ENCODE data around the gene TERT.
"Not testable (repeated sequence)": the region's sequence is repeated elsewhere in the genome, so short reads cannot be mapped to it uniquely, and the experiment has no call there.

TERT gene

GRCh38 chr5:1240496-1241260 is 54.2 kb downstream of the TERT start:
- no peak for DNase-seq (ENCODE audit: low read depth, low spot score)

GRCh38 chr5:1239505-1240251 is 55.2 kb downstream of the TERT start:
- DNase-seq (ENCODE audit: low read depth, low spot score) = no peak

GRCh38 chr5:1235838-1236237 is 59.0 kb downstream of the TERT start:
- DNase-seq (ENCODE audit: low read depth, low spot score) = no peak

GRCh38 chr5:1235379-1235778 is 59.5 kb downstream of the TERT start:
- DNase-seq (ENCODE audit: low read depth, low spot score) = no peak

- no peak for DNase-seq (ENCODE audit: low read depth, low spot score)
Measured at GRCh38 chr5:1232780-1233179, 62.1 kb downstream of the TERT start.

DNA sequence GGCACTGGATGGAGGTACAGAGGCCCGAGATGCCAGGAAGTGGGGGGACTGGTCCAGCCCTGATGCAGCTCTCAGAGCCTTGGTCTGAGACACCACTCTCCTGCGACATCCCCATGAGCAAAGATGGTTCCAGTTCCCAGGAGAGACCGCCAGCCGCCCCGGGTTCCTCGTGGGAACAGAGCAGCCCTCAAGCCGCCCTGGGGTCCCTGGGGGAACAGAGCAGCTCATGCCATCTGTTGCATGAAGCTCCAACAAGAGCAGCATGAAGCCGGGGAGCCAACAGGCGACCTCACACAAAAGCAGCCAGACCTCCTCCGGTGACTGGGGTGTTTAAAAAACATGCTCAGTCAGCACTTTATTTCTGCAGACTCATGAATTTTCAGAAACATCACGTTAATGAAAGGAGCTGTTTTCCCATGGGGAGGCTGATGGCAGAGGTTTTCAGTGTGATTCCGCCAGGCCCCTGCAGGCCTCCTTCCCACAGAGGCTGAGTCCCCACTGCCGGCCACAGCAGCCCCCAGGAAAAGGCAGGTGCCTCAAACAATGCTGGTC is 63.4 kb downstream of the TERT start:
- DNase-seq (ENCODE audit: low read depth, low spot score) = no peak

- no peak for DNase-seq (ENCODE audit: low read depth, low spot score)
Measured at GRCh38 chr5:1230551-1230950, 64.3 kb downstream of the TERT start.

DNA sequence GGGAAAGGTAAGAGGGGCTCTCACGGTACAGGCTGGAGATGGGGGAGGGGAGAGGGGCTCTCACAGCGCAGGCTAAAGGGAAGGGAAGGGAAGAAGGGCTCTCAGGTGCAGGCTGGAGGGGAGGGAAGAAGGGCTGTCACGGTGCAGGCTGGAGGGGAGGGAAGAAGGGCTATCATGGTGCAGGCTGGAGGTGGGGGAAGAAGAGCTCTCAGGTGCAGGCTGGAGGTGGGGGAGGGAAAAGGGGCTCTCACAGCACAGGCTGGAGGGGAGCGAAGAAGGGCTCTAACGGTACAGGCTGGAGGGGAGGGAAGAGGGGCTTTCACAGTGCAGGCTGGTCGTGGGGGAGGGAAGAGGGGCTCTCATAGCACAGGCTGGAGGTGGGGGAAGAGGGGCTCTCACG is 65.0 kb downstream of the TERT start:
- no peak for DNase-seq (ENCODE audit: low read depth, low spot score)

GRCh38 chr5:1229023-1229422 is 65.8 kb downstream of the TERT start:
- not testable (repeated sequence) for DNase-seq (ENCODE audit: low read depth, low spot score)

GRCh38 chr5:1228120-1228519 is 66.7 kb downstream of the TERT start:
- DNase-seq (ENCODE audit: low read depth, low spot score) = no peak

- no peak for DNase-seq (ENCODE audit: low read depth, low spot score)
Measured at GRCh38 chr5:1227667-1228066, 67.2 kb downstream of the TERT start.

DNA sequence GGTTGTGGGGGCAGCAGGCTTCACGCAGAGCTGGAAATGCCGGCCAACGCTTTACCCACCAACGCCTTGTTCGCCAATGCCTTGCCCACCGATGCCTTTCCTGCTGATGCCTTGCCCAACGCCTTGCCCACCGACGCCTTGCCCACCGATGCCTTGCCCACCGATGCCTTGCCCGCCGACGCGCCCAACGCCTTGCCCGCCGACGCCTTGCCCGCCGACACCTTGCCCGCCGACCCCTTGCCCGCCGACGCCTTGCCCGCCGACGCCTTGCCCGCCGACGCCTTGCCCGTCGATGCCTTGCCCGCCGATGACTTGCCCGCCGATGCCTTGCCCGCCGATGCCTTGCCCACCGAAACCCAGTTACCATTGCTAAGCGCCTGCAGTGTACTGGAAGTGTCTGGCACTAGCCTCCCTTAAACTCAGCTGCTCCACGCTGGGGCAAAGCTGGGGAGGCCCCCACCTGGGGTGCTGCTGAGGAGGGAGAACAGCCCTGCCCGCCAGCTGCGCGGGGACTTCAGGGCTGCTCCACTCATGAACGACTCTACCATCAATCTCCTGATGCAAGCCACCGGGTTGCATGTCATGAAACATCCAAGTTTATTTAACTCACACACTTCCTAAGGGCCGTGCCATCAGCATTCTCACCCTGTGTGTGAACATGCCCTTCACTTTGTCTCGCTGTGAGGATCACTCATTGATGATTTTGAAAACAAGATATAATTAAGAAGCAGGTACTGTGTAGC is 67.9 kb downstream of the TERT start:
- DNase-seq (ENCODE audit: low read depth, low spot score) = no peak

- no peak for DNase-seq (ENCODE audit: low read depth, low spot score)
Measured at GRCh38 chr5:1226231-1226630, 68.6 kb downstream of the TERT start.

GRCh38 chr5:1225081-1225480 is 69.8 kb downstream of the TERT start, which contains the start of gene SLC6A18:
TSS of gene SLC6A18 (plus strand) at chr5:1225381. CDS start at chr5:1225478, 97 bp downstream.
- no peak for DNase-seq (ENCODE audit: low read depth, low spot score)

- no peak for DNase-seq (ENCODE audit: low read depth, low spot score)
Measured at GRCh38 chr5:1224631-1225030, 70.2 kb downstream of the TERT start.

- no peak for DNase-seq (ENCODE audit: low read depth, low spot score)
Measured at GRCh38 chr5:1223278-1223670, 71.6 kb downstream of the TERT start.

DNA sequence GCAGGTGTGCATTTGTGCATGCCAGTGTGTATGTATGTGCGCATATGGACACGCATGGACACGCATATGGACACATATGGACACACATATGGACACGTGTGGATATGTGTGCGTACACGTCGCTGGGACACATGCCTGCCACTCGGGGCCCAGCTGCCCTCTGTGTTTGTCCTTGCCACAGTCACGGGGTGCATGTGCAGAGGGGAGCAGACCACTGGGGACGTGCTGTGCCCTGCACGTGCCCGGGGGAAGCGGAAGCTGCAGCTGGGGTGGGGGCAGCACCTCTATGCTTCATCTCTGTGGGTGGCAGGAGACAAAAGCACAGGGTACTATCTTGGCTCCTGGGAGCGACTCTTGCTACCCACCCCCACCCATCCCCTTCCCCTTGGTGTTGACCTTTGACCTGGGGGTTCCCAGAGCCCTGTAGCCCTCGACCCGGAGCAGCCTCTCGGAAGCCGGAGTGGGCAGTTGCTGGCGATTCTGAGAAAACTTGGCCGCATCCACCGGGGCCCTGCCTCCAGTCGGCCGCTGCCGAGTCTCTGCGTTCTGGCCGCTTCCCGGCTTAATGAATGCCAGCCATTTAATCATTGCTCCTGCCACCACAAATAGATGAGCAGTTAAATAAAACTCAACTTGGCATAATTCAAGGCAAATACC is 72.1 kb downstream of the TERT start:
- DNase-seq (ENCODE audit: low read depth, low spot score) = no peak

DNA sequence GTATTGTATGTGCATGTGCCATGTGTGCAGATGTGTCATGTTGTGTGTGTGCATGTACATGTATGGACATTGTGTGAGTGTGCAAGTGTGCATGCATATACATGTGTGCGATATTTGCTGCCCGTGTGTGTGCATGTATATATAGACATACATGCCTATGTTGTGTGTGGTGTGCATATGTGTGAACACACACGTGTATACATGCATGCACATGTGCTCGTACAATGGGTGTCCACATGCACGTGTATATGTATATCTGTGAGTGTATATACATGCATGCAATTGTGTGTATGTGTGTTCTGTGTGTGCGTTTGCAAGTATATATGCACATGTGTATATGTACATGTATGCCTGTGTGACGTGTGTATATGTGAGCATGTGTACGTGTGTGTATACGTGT is 72.7 kb downstream of the TERT start:
- DNase-seq (ENCODE audit: low read depth, low spot score) = no peak

GRCh38 chr5:1221721-1222120 is 73.1 kb downstream of the TERT start:
- DNase-seq (ENCODE audit: low read depth, low spot score) = no peak

DNA sequence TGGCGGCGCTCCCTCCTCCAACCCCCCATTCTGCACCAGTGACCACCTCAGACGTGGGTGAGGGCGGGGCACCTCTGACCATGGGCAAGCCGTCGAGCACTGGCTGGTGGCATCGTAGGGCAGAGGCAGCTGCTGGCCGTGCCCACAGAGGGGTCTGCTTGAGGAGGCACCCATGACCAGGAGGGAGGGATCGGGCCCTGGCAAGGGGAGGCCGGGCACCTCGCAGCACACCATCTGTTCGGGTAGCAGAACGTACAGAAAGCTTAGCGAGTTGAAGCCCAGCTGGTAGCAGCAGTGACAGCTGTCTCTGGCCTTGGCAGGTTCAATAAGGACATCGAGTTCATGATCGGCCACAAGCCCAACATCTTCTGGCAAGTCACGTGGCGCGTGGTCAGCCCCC is 74.0 kb downstream of the TERT start:
- DNase-seq (ENCODE audit: low read depth, low spot score) = no peak

DNA sequence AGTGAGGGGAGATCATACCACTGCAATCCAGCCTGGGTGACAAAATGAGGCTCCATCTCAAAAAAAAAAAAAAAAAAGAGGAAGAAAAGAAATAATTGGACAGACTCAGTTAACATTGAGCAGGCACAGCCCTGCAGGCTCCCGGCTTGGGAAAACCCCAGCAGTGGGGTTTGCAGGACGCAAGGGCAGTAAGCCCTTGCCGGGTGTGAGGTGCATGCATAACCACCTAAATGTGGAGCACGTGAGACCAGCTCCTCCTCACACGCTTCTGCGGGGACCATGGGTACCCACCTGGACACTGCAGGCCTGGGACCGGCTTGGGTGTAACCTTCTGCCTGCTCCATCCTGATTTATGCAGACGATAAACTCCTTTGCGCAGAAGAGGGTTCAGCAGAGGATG is 74.5 kb downstream of the TERT start:
- DNase-seq (ENCODE audit: low read depth, low spot score) = no peak

DNA sequence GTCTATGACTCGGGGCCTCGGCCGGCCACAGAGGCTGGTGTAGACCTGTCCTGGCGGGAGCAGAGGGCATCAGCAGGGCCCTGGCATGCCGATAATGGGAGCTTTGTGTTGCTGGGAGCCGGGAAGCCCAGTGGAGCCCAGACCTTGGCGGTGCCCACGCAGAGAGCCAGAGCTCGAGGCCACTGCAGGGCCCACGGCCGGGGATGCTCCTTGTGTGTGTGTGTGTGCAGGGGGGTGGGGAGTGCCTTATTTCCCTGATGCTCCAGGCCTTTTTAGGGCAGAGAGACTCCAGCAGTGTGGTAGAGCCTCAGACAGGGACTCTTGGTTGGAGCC is 75.1 kb downstream of the TERT start:
- no peak for DNase-seq (ENCODE audit: low read depth, low spot score)

Measured in activated naive CD8-positive, alpha-beta T cell treated with anti-CD3 and anti-CD28 coated beads, Interleukin-2, amount 50 U/mL, for 16 hours (primary cell).